GM12878 (cell line): ENCODE data around the gene TEX101. TPM values are rescaled to one million over a fixed set of nuclear protein-coding genes. Genes with fewer than 3 reads are reported as not detected.

Experiments
- ATAC-seq: fragments of 200-7000 bp; cut with Tn5 transposase; 3 replicates; pipeline ENCODE4 v1.9.1; 2020; ENCODE audit warnings: mild to moderate bottlenecking, moderate library complexity
- Bru-seq: library from RNA; stranded (reverse); fragments of 400-500 nt; gene quantifications from one replicate; lab custom pipeline; 2021; lab: Mats Ljungman, UMichigan
- BruChase-seq, 2 experiments: library from RNA; stranded (reverse); fragments of 400-500 nt; gene quantifications; one replicate each; lab custom pipeline; 2021; lab: Mats Ljungman, UMichigan
- BruUV-seq: library from RNA; stranded (reverse); fragments of 400-500 nt; replicated peaks from 2 replicates; lab custom pipeline; 2021; lab: Mats Ljungman, UMichigan
- CTCF ChIA-PET: fragments of 300-600 bp; sonication (Branson Sonifier 250); formaldehyde crosslinking; extraction: SDS; loops from one replicate; lab custom pipeline; 2021; ENCODE audit warnings: inconsistent platforms; lab: Yijun Ruan, JAX
- POLR2A ChIA-PET: fragments of 350-600 bp; formaldehyde crosslinking; extraction: SDS; loops from one replicate; lab custom pipeline; 2021; ENCODE audit warnings: inconsistent platforms; lab: Charles Lee
- RAD21 ChIA-PET: fragments of 300-600 bp; sonication (Branson Sonifier 250); formaldehyde crosslinking; loops from one replicate; lab custom pipeline; 2023; ENCODE audit warnings: antibody characterized with exemption; ENCODE audit not compliant: unreplicated experiment; lab: Charles Lee
- SMC1A ChIA-PET: fragments of 300-600 bp; sonication (Branson Sonifier 250); formaldehyde crosslinking; loops from one replicate; lab custom pipeline; 2023; ENCODE audit not compliant: unreplicated experiment, uncharacterized antibody; lab: Charles Lee
- DNase-seq: peaks from one replicate; pipeline ENCODE4 v3.0.0-alpha.2; 2011; ENCODE audit warnings: low read depth, low spot score
- FAIRE-seq: peaks from 3 replicates; lab custom pipeline; 2011; peaks lifted over from hg19 to GRCh38; lab: Jason Lieb, UNC
- H2AFZ ChIP-seq: 2 replicates; pipeline ENCODE4 v1.6.0; 2011; ENCODE audit warnings: low read depth, low read length, control low read depth; ENCODE audit not compliant: control insufficient read depth
- H3K27ac ChIP-seq: 2 replicates; pipeline ENCODE4 v1.5.1; 2011; ENCODE audit warnings: control low read depth; ENCODE audit not compliant: control insufficient read depth, insufficient read depth
- H3K27me3 ChIP-seq, 2 experiments: replicated peaks in 1 of 2; 2 replicates each; pipeline versions ENCODE4 v1.6.0 to v1.6.1; 2011; ENCODE audit warnings: low read length in 1 of 2; ENCODE audit not compliant: control insufficient read depth in 2 of 2, insufficient read depth in 2 of 2
- H3K36me3 ChIP-seq, 2 experiments: 2 replicates each; pipeline ENCODE4 v1.5.1; 2011; ENCODE audit warnings: low read length in 1 of 2; ENCODE audit not compliant: control insufficient read depth in 2 of 2, insufficient read depth in 2 of 2
- H3K4me1 ChIP-seq: 2 replicates; pipeline ENCODE4 v1.6.1; 2011; ENCODE audit warnings: mild to moderate bottlenecking, low read length, moderate library complexity, mixed read lengths; ENCODE audit not compliant: control insufficient read depth, insufficient read depth
- H3K4me2 ChIP-seq: 2 replicates; pipeline ENCODE4 v1.6.0; 2011; ENCODE audit warnings: control low read depth; ENCODE audit not compliant: control insufficient read depth, insufficient read depth
- H3K4me3 ChIP-seq: fragments of 200-600 bp; sonication (generic); 2 replicates; pipeline ENCODE4 v1.5.1; 2016
- H3K79me2 ChIP-seq: 2 replicates; pipeline ENCODE4 v1.6.0; 2011; ENCODE audit warnings: low read length; ENCODE audit not compliant: control insufficient read depth, insufficient read depth
- H3K9ac ChIP-seq: 2 replicates; pipeline ENCODE4 v1.8.0; 2011; ENCODE audit warnings: low read length, control low read depth, mixed read lengths; ENCODE audit not compliant: control insufficient read depth, insufficient read depth
- H3K9me3 ChIP-seq: replicated peaks from 3 replicates; pipeline ENCODE4 v1.5.1; 2011; ENCODE audit warnings: mild to moderate bottlenecking, low read length; ENCODE audit not compliant: control insufficient read depth, insufficient read depth
- H4K20me1 ChIP-seq: 2 replicates; pipeline ENCODE4 v1.6.0; 2011; ENCODE audit not compliant: control insufficient read depth, insufficient read depth
- CREB1 ChIP-seq: IDR thresholded peaks from 2 replicates; pipeline ENCODE4 v1.6.1; 2012; ENCODE audit warnings: low read depth, mild to moderate bottlenecking, inconsistent platforms
- EGR1 ChIP-seq, 2 experiments: IDR thresholded peaks; 1 replicate in 1 of 2; 2 replicates in 1 of 2; pipeline ENCODE4 v1.6.1; 2011 to 2012; ENCODE audit warnings: low read depth in 2 of 2, low read length in 2 of 2, borderline replicate concordance in 1 of 2, mild to moderate bottlenecking in 1 of 2, moderate library complexity in 1 of 2
- EP300 ChIP-seq, 2 experiments: fragments of 150-350 bp in 1 of 2; IDR thresholded peaks; 2 replicates each; pipeline ENCODE4 v1.6.1; 2011 to 2012; ENCODE audit warnings: low read depth in 2 of 2, low read length in 2 of 2, borderline replicate concordance in 1 of 2, improper control_type of control experiment in 1 of 2, inconsistent platforms in 1 of 2; ENCODE audit not compliant: control insufficient read depth in 1 of 2
- FOXM1 ChIP-seq: IDR thresholded peaks from 2 replicates; pipeline ENCODE4 v1.6.1; 2012; ENCODE audit warnings: low read depth, mild to moderate bottlenecking, inconsistent platforms, low read length, moderate library complexity
- MEF2A ChIP-seq: IDR thresholded peaks from 2 replicates; pipeline ENCODE4 v1.6.1; 2011; ENCODE audit warnings: low read depth, mild to moderate bottlenecking, low read length, moderate library complexity; ENCODE audit not compliant: insufficient read depth
- MTA3 ChIP-seq: IDR thresholded peaks from 2 replicates; pipeline ENCODE4 v1.6.1; 2012; ENCODE audit warnings: low read length, inconsistent platforms, borderline replicate concordance
- MXI1 ChIP-seq: fragments of 150-350 bp; IDR thresholded peaks from 2 replicates; pipeline ENCODE4 v1.6.1; 2011; ENCODE audit warnings: low read depth, mild to moderate bottlenecking, inconsistent platforms, low read length, improper control_type of control experiment
- NFIC ChIP-seq: IDR thresholded peaks from 2 replicates; pipeline ENCODE4 v1.6.1; 2012; ENCODE audit warnings: low read depth, mild to moderate bottlenecking, inconsistent platforms, low read length, moderate library complexity
- NKRF ChIP-seq: fragments of 450-650 bp; conservative IDR thresholded peaks from 2 replicates; pipeline ENCODE4 v1.6.1; 2017; ENCODE audit warnings: mild to moderate bottlenecking, moderate library complexity
- PKNOX1 ChIP-seq: fragments of 450-650 bp; IDR thresholded peaks from 2 replicates; pipeline ENCODE4 v1.6.1; 2016; ENCODE audit warnings: mild to moderate bottlenecking
- RELB ChIP-seq: fragments of 450-650 bp; IDR thresholded peaks from 2 replicates; pipeline ENCODE4 v1.6.1; 2017; ENCODE audit warnings: low read depth, mild to moderate bottlenecking, moderate library complexity
- SMAD5 ChIP-seq: IDR thresholded peaks from 2 replicates; pipeline ENCODE4 v1.6.1; 2016; ENCODE audit warnings: antibody characterized with exemption, low read depth
- TARDBP ChIP-seq: IDR thresholded peaks from 2 replicates; pipeline ENCODE4 v1.6.1; 2016; ENCODE audit warnings: borderline replicate concordance
- YY1 ChIP-seq: IDR thresholded peaks from 2 replicates; pipeline ENCODE4 v1.6.1; 2011; ENCODE audit warnings: low read depth, mild to moderate bottlenecking, low read length
- ZNF207 ChIP-seq: fragments of 450-650 bp; IDR thresholded peaks from 2 replicates; pipeline ENCODE4 v1.6.1; 2014; ENCODE audit warnings: antibody characterized with exemption, mild to moderate bottlenecking, borderline replicate concordance
- WGBS: methylation state at CpG from one replicate; pipeline ENCODE4 v1.1.6; 2016; ENCODE audit warnings: low lambda C conversion rate; ENCODE audit not compliant: insufficient replicate concordance, insufficient coverage; ENCODE audit errors: missing lambda C conversion rate; 5-methylcytosine and 5-hydroxymethylcytosine counted together
- in situ Hi-C: fragments of 300-500 bp; cut with MboI; formaldehyde crosslinking; loops from 9 replicates; pipeline ENCODE4 v1.14.3; 2018; ENCODE audit warnings: mixed read lengths
- intact Hi-C: fragments of 100-400 bp; cut with micrococcal nuclease; formaldehyde crosslinking; loops from one replicate; pipeline ENCODE4 v1.14.2; 2022; ENCODE audit not compliant: unreplicated experiment
- long read RNA-seq, 2 experiments: library from polyadenylated mRNA; unstranded; transcript quantifications; one replicate each; pipeline ENCODE4 v2.0.0, GENCODE V29; 2019 to 2020
- polyA minus RNA-seq, 3 experiments: library from RNA; depleted of rRNA, polyadenylated mRNA; stranded (reverse); fragments of >200 nt; gene quantifications; 2 replicates each; pipeline ENCODE4 v1.2.3, GENCODE V29; 2011
- polyA plus RNA-seq, 11 experiments: library from polyadenylated mRNA; depleted of rRNA in 4 of 11; unstranded in 6 of 11; stranded (reverse) in 5 of 11; fragments of >200 nt; fragmentation: Nextera tagmentation in 4 of 11; fragmentation: Illumina TruSeq in 1 of 11; extraction: Ambion mirVana in 4 of 11; extraction: Trizol in 1 of 11; gene quantifications; 1 replicate in 1 of 11; 2 replicates in 10 of 11; pipeline versions ENCODE4 v1.2.1 to v1.2.3, GENCODE V29; 2011 to 2016; ENCODE audit warnings: inconsistent platforms in 2 of 11, missing spikeins in 2 of 11, low read depth in 1 of 11
- total RNA-seq, 4 experiments: library from RNA; depleted of rRNA in 3 of 4; stranded (reverse); fragments of >200 nt in 3 of 4; fragmentation: Illumina TruSeq in 1 of 4; extraction: Trizol in 1 of 4; gene quantifications; 2 replicates each; pipeline versions ENCODE4 v1.2.1 to v1.2.3, GENCODE V29; 2013 to 2021

The TEX101 gene
- total RNA-seq (2013; cell fraction: nucleolus; rRNA removed), result not detected in 2 replicates
- total RNA-seq (2014; rRNA removed) (not detected in 2 replicates), total RNA-seq (2014; rRNA removed; fragmentation: Illumina TruSeq; extraction: Trizol) (not detected in 2 replicates), total RNA-seq (2021) (not detected in 2 replicates), polyA plus RNA-seq (2011; rRNA removed) (not detected in 2 replicates), polyA plus RNA-seq (2014; fragmentation: Illumina TruSeq; extraction: Trizol) (not detected in 2 replicates), polyA plus RNA-seq (2014; fragmentation: Nextera tagmentation; extraction: Ambion mirVana) (not detected), polyA plus RNA-seq (2014; rRNA removed) (not detected in 2 replicates), polyA plus RNA-seq (2016; fragmentation: Nextera tagmentation; extraction: Ambion mirVana) (not detected), polyA minus RNA-seq (2011; rRNA and poly(A)+ RNA removed) (not detected in 2 replicates), Bru-seq, nascent RNA (not detected), BruChase-seq, experiment 1, labeled RNA remaining after a 6-hour chase (percentile 8 among the genes with signal in this experiment), BruChase-seq, experiment 2, labeled RNA remaining after a 2-hour chase (not detected)
- not detected for polyA plus RNA-seq (2011; ENCODE audit: low read depth)
- not detected in 2 replicates for polyA plus RNA-seq (2011; cell fraction: cytosol; rRNA removed)
- polyA plus RNA-seq (2011; cell fraction: nucleus; rRNA removed), result not detected in 2 replicates
- polyA plus RNA-seq (2012), result not detected in 2 replicates
- polyA minus RNA-seq (2011; cell fraction: cytosol; rRNA and poly(A)+ RNA removed), result not detected in 2 replicates
- not detected in 2 replicates for polyA minus RNA-seq (2011; cell fraction: nucleus; rRNA and poly(A)+ RNA removed)
- long read RNA-seq, experiment 1, result 0 reads
- long read RNA-seq, experiment 2, result 0 reads

- ATAC-seq (no peak), DNase-seq (no peak), FAIRE-seq (no peak)
- CTCF ChIA-PET, result no interaction called here
- RAD21 ChIA-PET, result no interaction called here
- Histone ChIP-seq H3K79me2 (no peaks in the 10 kb centered on the region), H3K4me2 (no peak within 1 kb of the TSS), H3K4me3 (no peak within 1 kb of the TSS), H2AFZ (no peak within 1 kb of the TSS), H3K36me3 (no peaks in the 10 kb centered on the region), H3K27me3 (no peaks in the 10 kb centered on the region), H3K9me3 (no peaks in the 10 kb centered on the region; the same call in 2 of the 3 replicates), H3K4me1 (no peaks in the 10 kb centered on the region), H3K9ac (no peak within 1 kb of the TSS), H4K20me1 (no peaks in the 10 kb centered on the region), H3K27ac (no peak within 1 kb of the TSS)
- POLR2A ChIA-PET, result no interaction called here
- in situ Hi-C loops, result no loop called here
- BruUV-seq, result no TSS peak
- 61% methylated on average over 21 of the region's 21 CpGs for WGBS
- intact Hi-C loops, result no loop called here
- SMC1A ChIA-PET, result no interaction called here
- TF ChIP-seq EGR1 (IDR thresholded peaks at IDR 0.05; ENCODE audit: borderline replicate concordance in 1 of 2, low read depth in 2 of 2, low read length in 2 of 2), result no peak
- TF ChIP-seq EP300 (IDR thresholded peaks at IDR 0.05; ENCODE audit: borderline replicate concordance in 1 of 2, control insufficient read depth in 1 of 2, low read depth in 2 of 2, low read length in 2 of 2), result no peak
- TF ChIP-seq RELB, result no peak
- no peak for TF ChIP-seq SMAD5
- TF ChIP-seq NFIC, result no peak
- no peak for TF ChIP-seq NKRF
- TF ChIP-seq TARDBP, result no peak
- no peak for TF ChIP-seq MXI1
- no peak for TF ChIP-seq YY1
- no peak for TF ChIP-seq PKNOX1
- no peak for TF ChIP-seq MEF2A
- no peak for TF ChIP-seq FOXM1
- TF ChIP-seq MTA3, result no peak
- TF ChIP-seq CREB1, result no peak
- TF ChIP-seq ZNF207, result no peak
Observed at GRCh38 chr19:43414554-43414953, at the start of gene TEX101. TEX101 (plus strand) TSS chr19:43414890; CDS start chr19:43415920, 1,030 bp downstream.
